Chondrocyte (in vitro differentiated cells): Measurements from ENCODE around the gene SPPL2C. TPM values are rescaled to one million over a fixed set of nuclear protein-coding genes. Genes with fewer than 3 reads are reported as not detected.

ENCODE experiments used
- DNase-seq: peaks from one replicate; pipeline ENCODE4 v3.0.0; 2021; ENCODE audit warnings: mixed read lengths, low spot score
- H3K27ac Mint-ChIP-seq: one replicate; pipeline ENCODE4 v1.8.0; 2021; ENCODE audit warnings: mild to moderate bottlenecking, moderate library complexity, mixed read lengths; ENCODE audit not compliant: unreplicated experiment
- H3K27me3 Mint-ChIP-seq: 2 replicates; pipeline ENCODE4 v1.8.0; 2021; ENCODE audit warnings: low read depth, mixed read lengths
- H3K36me3 Mint-ChIP-seq: 2 replicates; pipeline ENCODE4 v1.8.0; 2021; ENCODE audit warnings: low read depth, mixed read lengths
- H3K4me1 Mint-ChIP-seq: 2 replicates; pipeline ENCODE4 v1.8.0; 2021; ENCODE audit warnings: low read depth, mild to moderate bottlenecking, mixed read lengths
- H3K4me3 Mint-ChIP-seq: one replicate; pipeline ENCODE4 v1.8.0; 2021; ENCODE audit warnings: mild to moderate bottlenecking, moderate library complexity, mixed read lengths; ENCODE audit not compliant: unreplicated experiment
- H3K9me3 Mint-ChIP-seq: 2 replicates; pipeline ENCODE4 v1.8.0; 2021; ENCODE audit warnings: low read depth, mixed read lengths
- CTCF ChIP-seq: fragments of 200-600 bp; sonication (generic); IDR thresholded peaks from 2 replicates; pipeline ENCODE4 v1.5.0; 2021; ENCODE audit warnings: antibody characterized with exemption, mild to moderate bottlenecking, moderate library complexity
- total RNA-seq: library from RNA; stranded (reverse); gene quantifications from 3 replicates; pipeline ENCODE4 v1.2.1, GENCODE V29; 2021

Gene SPPL2C
- total RNA-seq, 1 donor from 2014 or later: not detected

- no peak for DNase-seq
- peaks cover 43% of the 10 kb centered on the region for H3K27me3 Mint-ChIP-seq
- no peaks in the 10 kb centered on the region for H3K36me3 Mint-ChIP-seq
- H3K27ac Mint-ChIP-seq: no peak overlapping the region
- TF ChIP-seq CTCF: no peak
- H3K4me3 Mint-ChIP-seq: no peak overlapping the region
- H3K4me1 Mint-ChIP-seq: no peaks in the 10 kb centered on the region
- H3K9me3 Mint-ChIP-seq: no peaks in the 10 kb centered on the region
Measured at GRCh38 chr17:45828582-45829133, 16.0 kb upstream of the SPPL2C start.

- no peak overlapping the region for H3K4me3 Mint-ChIP-seq
- H3K27ac Mint-ChIP-seq: no peak overlapping the region
- H3K36me3 Mint-ChIP-seq: no peaks in the 10 kb centered on the region
- TF ChIP-seq CTCF: no peak
- H3K4me1 Mint-ChIP-seq: no peaks in the 10 kb centered on the region
- peaks cover 38% of the 10 kb centered on the region for H3K27me3 Mint-ChIP-seq
- no peaks in the 10 kb centered on the region for H3K9me3 Mint-ChIP-seq
- no peak for DNase-seq
Measured at GRCh38 chr17:45833920-45834319, 10.8 kb upstream of the SPPL2C start.

GRCh38 chr17:45834471-45835396 lies 9.9 kb upstream of the SPPL2C start:
- peaks cover 37% of the 10 kb centered on the region for H3K27me3 Mint-ChIP-seq
- no peak overlapping the region for H3K4me3 Mint-ChIP-seq
- DNase-seq: no peak
- no peak overlapping the region for H3K27ac Mint-ChIP-seq
- no peaks in the 10 kb centered on the region for H3K4me1 Mint-ChIP-seq
- no peaks in the 10 kb centered on the region for H3K9me3 Mint-ChIP-seq
- TF ChIP-seq CTCF: no peak
- no peaks in the 10 kb centered on the region for H3K36me3 Mint-ChIP-seq

- H3K27ac Mint-ChIP-seq: no peak overlapping the region
- H3K27me3 Mint-ChIP-seq: peaks cover 34% of the 10 kb centered on the region
- no peaks in the 10 kb centered on the region for H3K9me3 Mint-ChIP-seq
- no peaks in the 10 kb centered on the region for H3K36me3 Mint-ChIP-seq
- no peak overlapping the region for H3K4me3 Mint-ChIP-seq
- TF ChIP-seq CTCF: no peak
- no peak for DNase-seq
- no peaks in the 10 kb centered on the region for H3K4me1 Mint-ChIP-seq
Measured at GRCh38 chr17:45835481-45835880, 9.2 kb upstream of the SPPL2C start.

- no peak for DNase-seq
- Mint-ChIP-seq H3K4me3 (no peak overlapping the region), H3K9me3 (no peaks in the 10 kb centered on the region), H3K27ac (no peak overlapping the region), H3K27me3 (peaks cover 33% of the 10 kb centered on the region), H3K4me1 (no peaks in the 10 kb centered on the region), H3K36me3 (no peaks in the 10 kb centered on the region)
- no peak for TF ChIP-seq CTCF
Measured at GRCh38 chr17:45836047-45837044, 8.3 kb upstream of the SPPL2C start.
